GF-D8 (cell line): ENCODE results near the gene LSM14B.
"Not testable (repeated sequence)": the region's sequence is repeated elsewhere in the genome, so short reads cannot be mapped to it uniquely, and the experiment has no call there.

Source experiments
- DNase-seq: peaks from one replicate; lab custom pipeline; 2025; lab: John Stamatoyannopoulos, UW

LSM14B gene

DNA sequence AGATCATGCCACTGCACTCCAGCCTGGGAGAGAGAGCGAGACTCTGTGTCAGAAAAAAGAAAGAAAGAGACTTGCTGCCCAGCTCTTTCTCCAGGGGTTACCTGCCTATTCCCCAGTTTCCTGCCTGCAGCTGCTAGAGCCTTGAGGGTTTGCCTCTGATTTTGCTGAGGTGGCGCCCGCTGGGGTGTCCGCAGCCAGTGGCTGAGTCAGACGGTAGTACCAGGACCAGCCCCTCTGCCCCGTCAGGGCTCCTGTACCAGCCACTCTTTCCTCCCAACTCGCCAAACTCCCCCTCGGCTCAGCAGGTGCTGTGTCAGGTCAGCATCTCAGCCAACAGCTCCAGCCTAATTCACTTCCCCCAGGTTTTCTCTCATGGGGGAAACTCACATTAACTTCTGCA, 7.4 kb upstream of the LSM14B start:
- no peak for DNase-seq

DNA sequence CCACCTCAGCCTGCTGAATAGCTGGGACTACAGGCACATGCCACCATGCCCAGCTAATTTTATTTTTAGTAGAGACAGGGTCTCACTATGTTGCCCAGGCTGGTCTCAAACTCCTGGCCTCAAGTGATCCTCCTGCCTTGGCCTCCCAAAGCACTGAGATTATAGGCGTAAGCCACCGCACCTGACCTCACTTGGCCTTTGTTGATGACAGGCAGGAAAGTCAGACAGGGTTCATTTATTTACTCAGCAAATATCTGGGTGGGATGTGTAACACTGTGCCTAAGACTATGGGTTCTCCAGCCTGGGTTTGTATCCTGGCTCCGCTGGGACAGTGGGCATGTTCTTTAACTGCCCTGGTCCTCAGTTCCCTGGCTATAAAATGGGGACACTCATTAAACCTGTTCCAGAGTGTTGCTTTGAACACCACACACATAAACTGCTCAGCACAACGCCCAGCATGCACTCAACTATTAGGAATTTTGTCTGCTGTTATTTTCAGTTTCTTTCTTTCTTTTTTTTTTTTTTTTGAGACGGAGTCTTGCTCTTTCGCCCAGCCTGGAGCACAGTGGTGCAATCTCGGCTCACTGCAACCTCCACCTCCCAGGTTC, 6.4 kb upstream of the LSM14B start:
- DNase-seq, result not testable (repeated sequence)

DNA sequence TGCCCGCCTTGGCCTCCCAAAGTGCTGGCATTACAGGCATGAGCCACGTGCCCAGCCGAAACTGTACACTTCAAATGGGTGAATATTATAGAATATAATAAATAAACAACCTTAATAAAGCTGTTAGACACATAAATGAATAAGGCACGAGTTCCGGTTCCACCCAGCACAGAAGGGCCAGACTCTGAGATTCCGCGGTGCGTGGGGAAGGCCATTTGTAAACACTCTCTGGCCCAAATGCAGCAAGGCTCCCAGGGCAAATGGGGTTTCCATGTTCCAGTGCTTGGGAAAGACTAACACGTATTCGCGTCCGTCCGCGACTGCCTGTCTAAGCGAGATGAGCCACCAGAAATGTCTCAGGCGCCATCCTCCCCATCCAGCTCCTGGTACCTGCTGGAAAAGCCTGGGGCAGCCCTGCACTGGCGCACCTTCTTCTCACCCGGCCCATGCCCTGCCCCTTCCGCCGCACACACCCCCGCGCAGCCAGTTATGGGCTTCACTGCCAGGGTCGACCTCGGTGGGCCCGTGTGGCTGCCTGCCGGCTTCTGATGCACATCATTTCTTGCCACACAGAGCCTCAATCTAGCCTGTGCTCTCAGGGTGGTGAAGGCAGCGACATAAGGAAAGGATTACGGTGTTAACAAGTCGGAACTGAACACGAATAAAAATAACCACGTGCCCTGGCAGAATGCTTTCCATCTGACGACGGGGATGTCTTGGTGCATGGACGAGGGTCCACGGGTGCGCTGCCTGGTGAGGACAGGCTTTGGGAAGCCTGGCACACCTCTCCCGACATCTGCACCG, 5.5 kb upstream of the LSM14B start:
- DNase-seq, result no peak

DNA sequence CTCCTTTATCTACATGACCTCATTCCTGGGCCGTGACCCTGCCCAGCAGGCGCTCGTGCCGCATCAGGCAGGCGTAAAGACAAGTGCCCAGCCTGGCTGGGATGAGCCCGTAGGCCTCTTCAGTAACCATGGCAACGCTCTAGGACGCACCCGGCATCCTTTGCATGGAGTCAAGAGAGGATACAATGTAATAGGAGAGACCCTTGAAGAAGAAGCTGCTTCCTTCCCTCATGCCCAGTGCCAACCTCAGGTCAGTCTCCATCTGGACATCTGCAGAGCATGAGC, 5.0 kb upstream of the LSM14B start:
- no peak for DNase-seq

DNA sequence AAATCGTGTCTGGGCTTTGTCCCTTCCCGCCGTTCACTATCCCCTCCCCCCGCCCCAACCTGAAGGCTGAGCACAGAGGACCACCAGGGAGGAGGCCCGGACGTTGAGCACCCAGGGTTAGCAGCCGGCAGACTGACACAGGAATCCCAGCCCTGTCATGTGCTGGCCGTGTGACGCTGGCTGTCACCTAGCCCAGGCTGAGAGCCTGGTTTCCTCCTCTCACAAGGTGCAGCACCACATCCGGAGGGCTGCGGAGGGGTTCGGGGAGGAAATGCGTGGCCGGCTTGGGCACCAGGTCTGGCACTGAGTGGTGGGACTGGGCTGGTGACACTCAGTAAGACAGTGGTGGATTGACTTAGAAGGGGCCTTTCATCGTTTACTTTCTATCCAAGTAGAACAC, 4.6 kb upstream of the LSM14B start:
- no peak for DNase-seq

DNA sequence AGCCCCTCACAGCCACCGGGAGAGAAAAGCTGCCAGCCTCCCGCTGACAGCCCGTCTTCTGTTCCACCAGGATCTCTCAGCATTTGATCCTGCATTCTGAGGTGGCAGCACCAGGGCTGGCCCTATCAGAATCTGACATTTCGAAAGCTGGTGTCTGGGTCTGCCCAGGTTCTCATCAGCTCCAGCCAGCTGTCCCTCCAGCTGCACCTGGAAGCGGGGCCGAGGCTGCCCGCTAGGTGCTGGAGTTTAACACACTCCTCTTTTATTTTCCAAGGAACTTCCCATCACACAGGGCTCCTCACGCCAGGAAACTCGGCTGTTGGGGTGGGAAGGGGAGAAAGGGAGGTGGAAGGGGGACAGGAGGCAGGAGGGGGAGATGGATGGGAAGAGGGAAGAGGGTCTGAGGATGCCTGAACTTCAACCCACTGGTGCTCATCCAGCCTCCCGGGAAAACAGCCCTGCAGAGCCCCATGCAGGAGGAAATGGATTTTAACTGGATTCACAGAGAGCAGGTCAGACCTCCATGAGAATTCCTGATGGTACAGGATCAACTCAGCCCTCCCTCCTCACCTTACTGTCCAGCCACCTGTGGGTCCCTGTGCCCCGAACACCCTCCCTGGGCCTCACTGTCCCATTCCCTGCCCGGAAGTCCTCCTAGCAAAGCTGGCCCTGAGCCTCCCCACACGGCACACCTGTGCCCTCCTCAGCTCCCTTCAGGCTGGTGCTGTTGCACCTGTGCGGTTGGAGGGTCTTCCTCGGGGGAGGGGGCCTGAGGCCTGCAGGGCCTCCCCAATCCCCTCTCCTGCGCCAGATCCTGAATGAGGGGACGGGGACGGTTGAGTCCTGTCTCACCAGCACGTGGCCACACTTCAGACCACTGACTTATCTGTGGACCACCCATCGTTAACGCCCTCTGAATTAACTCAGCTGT, 3.9 kb upstream of the LSM14B start:
- no peak for DNase-seq

DNA sequence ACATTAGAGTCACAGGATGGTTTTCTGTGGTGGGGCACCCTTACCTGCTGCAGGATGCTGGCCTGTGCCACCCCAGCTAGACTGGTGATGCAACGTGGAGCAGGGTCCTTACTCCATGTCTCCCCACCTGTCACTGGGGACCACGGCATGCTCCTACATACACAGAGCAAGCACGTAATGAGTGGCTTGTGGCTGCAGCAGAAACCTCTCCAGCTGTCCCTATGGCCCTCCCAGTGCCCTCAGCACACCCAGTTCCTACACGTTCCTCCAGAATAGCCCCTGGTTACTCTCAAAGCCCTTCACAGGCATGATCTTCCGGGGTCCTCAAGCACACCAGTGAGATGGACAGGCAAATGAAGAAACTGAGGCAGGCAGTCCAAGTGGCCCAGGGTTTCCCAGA, 3.2 kb upstream of the LSM14B start:
- no peak for DNase-seq

DNA sequence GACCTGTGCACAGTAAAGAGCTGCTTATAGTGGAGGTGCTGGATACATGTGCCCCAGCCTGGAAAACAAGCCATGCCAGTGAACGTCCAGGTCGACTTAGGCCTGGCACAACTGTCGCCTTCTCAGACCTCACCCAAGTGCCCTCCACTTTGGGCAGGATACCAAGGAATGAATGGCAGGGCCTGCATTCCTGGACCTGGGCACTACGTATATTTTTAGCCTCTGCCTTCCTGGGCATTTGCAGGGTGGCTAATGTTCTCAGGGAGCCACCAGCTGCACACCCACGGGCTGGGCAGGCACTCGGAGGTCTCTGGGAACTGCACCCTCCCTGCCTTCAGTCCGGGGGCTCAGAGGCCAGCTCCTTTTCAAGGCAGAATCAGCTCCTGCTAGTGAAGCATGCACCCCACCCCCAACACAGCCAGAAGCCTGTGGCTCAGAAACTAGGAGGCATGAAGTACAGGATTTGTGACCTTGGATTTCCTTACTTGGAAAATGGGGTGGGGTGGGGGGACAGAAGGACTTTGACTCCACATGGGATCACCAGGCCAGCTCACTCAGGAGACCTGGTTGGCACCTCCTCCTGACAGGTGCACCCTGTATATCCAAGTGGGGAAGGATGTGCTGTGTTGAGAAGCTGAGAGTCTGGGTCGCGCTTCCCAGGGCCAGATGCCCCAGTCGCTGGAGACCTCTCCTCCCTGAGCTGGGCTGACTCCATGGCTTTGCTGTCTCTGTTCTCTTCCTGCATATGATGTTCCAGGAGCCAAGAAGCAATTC, 2.5 kb upstream of the LSM14B start:
- no peak for DNase-seq

DNA sequence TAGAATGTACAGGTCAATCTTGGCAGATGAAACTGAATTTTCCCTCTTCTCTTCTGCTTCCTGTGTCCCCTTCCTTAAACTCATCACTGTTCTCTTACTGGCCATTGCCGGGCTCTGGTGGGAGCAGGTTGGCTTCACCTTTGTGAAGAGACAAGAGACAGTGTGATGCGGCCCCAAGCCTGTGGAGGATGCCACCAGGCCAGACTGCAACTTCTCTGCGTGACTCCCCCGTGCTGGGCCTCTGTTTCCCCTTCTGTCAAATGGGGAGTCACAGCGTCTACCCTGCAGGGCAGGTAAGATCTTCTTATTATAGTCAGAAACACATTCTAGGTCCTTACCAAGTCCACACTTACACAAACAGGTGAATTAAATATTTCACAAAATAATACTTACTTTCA, 1.9 kb upstream of the LSM14B start:
- no peak for DNase-seq

DNA sequence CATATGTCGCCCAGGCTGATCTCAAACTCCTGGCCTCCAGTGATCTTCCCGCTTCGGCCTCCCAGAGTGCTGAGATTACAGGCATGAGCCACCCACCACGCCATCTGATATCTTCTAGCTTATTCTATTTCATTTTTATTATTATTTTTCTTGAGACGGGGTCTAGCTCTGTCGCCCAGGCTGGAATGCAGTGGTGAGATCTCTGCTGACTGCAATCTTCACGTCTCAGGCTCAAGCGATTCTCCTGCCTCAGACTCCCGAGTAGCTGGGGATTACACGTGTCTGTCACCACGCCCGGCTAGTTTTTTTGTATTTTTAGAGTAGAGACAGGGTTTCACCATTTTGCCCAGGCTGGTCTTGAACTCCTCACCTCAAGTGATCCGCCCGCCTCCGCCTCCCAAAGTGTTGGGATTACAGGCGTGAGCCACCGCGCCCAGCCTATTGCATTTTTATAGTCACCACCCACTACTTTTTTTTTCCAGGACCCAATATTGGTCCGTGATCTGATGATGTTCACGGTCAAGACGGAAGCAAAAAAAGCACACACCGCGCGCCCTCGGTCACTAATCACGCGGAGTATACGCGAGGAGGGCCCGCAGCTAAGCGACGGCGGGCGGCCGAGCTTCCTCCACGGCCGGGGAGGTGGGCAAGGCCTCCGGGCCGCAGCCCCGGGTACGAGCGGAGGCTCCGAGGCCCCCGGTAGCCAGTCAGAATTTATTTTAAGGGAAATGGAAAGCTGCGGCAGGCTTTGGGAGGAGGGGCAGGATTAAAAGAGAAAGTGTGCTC, 1.1 kb upstream of the LSM14B start:
- DNase-seq, result no peak

DNA sequence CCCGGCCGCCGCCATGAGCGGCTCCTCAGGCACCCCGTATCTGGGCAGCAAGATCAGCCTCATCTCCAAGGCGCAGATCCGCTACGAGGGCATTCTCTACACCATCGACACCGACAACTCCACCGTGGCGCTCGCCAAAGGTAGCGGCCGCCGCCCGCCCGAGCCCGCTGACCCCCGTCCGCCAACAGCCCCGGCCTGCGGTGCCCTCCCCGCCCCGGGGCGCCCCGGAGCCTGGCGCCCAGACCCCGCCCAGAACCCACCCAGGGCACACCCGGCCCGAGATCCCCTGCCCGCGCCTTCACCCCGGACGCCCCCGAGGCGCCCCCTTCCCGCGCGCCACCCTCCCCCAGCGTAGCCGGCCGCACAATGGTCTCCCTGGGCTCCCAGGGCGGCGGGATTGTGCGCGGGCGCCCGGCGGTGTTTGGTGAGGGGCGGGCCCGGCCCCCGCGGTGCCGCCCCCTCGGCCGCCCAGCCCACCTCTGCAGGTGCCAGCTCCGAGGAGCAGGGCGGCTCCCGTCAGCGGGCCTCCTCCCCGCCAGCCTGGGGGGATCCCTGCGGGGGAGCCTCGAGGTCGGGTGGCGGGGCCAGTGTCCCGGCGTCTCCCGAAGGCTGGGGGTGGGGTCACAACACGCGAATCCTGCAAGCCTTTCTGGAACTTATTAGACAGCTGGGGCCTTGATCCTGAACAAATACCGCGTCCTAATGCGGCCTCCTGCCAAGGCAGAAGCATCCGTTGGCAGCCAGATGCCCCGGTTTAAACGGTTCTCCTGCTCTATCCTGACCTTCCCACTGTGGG, 577 bp downstream of the LSM14B start:
- no peak for DNase-seq

DNA sequence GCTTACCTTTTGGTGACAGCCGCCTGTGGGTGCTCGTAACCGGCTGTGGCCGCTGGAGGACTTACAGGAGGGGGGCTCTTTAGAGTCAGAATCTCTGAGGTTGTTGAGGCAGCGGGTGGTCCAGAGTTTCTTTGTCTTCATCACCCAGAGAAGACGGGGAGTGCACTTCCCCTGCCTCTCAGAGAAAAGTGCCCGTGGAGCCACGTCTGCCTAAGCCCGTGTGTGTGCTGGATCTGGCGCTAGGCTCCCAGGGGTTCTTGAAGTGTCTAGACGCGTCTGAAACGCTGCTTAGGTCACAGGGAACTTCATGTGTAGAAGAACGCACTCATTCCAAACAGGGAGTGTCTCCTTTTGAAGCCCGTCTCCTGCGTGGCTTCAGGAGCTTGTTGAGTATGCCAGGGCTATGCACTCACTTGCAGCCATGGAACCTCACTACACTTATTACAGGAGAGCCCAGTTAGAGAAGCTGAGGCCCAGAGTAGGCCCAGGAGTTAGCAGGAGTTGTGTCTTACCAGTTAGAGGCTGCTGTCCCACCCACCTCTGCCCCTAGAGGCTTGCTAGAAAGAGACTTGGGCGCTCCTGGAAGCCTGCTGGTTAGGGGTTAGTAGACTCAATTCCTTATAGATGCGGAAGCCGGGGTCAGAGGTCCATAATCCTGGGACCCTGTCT, 1.3 kb downstream of the LSM14B start:
- no peak for DNase-seq

DNA sequence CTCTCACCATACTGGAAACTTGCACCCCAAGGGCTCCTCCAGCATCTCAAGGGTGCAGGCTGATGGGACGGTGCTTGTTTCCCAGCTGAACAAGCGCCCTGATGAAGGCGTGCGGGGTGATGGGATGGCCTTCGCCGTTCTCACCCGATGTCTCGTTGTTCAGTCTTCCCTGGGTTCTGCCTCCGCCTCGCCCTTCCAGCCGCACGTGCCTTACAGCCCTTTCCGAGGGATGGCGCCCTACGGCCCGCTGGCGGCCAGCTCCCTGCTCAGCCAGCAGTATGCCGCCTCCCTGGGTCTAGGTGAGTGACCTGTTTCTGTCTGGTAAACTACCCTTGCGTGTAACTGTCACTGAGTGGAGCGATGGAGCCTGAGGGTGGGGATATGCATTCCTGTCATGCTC, 3.9 kb downstream of the LSM14B start:
- DNase-seq, result no peak

DNA sequence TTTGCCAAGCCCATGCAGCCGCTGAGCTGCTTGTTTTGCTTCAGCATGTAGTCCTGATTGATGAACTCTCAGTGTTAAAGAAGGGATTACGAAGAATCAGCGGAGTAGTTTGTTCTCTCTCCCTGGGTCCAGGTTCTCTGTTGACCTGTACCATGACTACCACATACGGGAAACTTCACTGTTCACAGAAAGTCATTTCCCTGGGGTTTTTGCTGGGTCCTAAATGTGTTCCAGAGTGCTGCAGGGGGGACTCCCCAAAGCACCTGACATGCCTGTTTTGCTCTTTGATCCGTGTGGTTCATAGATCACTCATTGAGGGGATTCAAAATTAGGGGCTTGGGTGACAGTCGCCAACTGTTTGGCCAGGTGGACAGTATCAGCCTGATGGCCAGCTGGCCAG, 5.5 kb downstream of the LSM14B start:
- DNase-seq, result no peak

DNA sequence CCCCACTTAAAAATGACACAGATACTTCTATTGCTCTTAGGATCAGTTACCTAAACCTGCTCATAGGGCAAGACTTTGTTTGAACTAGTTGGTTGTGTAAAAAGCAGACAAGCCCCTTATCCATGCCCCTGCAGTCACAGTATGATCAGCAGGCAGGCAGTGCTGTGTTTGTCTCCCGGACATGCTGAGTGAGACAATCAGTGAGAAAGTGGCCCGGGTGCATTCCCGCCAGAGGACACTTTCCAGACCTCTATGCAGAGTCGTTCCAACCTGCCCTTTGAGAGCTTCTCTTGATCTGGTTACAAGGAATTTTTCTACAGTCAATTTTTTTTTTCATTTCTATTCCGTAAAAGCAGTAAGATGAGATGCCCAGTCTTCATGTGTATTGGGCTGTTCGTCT, 6.2 kb downstream of the LSM14B start:
- no peak for DNase-seq

DNA sequence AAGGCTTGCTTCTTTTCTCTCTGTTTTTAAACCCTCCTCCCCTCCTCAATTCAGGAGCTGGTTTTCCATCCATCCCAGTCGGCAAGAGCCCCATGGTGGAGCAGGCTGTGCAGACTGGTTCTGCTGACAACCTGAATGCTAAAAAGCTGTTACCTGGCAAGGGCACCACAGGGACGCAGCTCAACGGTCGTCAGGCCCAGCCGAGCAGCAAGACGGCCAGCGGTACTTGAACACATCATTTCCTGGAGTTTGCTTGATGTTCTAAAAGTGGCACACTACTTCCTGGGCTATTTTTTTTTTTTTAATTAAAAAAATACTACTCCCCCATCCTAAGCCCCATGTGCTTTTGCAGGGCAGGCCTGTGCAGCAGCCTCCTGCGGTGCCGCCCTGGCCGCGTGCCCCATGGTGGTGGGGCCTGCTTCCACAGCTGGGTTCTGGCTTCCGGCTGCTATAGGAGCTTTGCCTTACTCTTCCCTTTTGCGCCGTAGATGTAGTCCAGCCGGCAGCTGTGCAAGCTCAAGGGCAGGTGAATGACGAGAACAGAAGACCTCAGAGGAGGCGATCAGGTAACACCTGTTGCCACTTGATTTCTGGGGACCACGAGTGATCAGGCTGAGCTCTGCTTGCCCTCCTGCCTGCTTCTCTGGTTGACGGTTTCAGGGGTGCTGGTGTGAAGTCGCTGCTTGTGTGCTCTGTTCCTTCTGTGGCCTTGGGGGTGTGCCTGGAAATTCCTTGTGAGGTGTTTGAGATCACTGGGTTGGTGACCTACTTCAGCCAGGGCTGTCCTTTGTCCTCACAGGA, 7.7 kb downstream of the LSM14B start:
- DNase-seq, result peak; percentile 48

DNA sequence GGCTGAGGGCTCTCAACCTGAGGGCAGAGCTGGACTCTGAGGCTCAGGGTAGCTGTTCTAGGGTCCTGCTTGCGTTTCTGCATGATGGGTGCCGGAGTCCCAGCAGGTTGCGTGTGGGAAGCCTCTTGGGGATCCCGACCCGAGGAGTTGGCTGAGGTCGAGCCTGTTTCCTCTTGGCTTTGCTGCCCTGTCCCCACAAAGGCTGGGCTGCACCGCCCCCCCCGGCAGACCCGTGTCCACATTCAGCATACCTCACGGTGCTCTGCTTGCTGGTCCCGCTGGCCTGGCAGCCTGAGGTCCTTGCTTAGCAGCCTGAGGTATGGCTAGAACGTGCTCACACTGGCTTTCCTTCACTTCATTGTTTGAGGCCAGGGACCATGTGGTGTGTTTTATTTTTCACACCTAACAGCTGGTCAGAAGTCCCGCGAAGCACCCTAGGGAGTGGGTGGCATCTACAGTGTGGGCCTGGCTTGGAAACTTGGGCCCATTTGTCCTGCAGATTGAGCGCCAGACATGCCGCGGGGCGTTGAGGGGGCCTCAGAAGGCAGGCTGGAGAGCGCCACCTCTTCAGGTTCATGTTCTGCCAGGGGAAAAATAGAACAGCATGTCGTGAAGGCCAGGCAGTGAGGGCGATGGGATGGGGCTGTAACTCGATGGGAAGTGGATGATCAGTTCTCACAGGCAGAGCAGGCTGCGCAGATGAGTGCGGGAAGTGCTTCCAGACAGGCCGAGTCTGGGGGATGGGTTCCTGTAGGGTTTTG, 9.5 kb downstream of the LSM14B start:
- no peak for DNase-seq

DNA sequence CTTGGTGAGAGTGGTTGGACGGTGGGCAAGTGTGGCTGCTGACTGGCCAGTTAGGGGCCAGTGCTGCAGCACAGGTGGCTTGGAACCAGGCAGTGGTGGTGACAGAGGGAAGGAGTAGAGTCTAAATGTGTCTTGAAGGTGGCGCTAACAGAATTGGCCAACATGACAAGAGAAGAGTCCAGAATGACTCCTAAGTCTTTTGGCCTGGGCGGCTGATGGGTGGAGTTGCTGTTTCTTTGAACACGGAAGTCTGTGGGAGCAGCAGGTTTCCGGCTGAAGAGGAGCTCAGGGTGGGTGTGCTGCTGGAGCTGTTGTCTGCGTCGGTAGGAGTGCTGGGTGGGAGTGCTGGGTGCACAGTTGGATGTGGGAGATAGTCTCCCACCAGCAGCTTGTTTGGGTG, 10.1 kb downstream of the LSM14B start:
- peak; percentile 38 for DNase-seq
